ENCODE measurements around the gene LRCOL1.

LRCOL1 gene

GRCh38 chr12:132611620-132612019 is 1.2 kb upstream of the LRCOL1 start:
- no peak for DNase-seq (ENCODE audit: low read depth, low spot score)
- H3K4me3 ChIP-seq (ENCODE audit: low read depth, low read length): no peak overlapping the region
- no peak for TF ChIP-seq CTCF (IDR thresholded peaks at IDR 0.05; ENCODE audit: insufficient read depth, low read length, missing control alignments)
- ChIA-PET CTCF (interaction anchor here (1.0 to 15.6 kb wide), 5 partner anchors 7 to 458 kb away, joined by 3 to 214 read pairs (median 8); partner anchors contain the start of gene LRCOL1), POLR2A (no interaction called here)

GRCh38 chr12:132610866-132611602 is 652 bp upstream of the LRCOL1 start:
- ChIA-PET CTCF (interaction anchor here (1.1 to 15.6 kb wide), 7 partner anchors 5 to 457 kb away, joined by 3 to 214 read pairs (median 10); partner anchors contain the start of genes LRCOL1 and P2RX2), POLR2A (interaction anchor here (2.2 kb wide), 1 partner anchor 12 kb away, joined by 5 read pairs; no protein-coding TSS in a partner anchor)
- H3K4me3 ChIP-seq (ENCODE audit: low read depth, low read length): no peak overlapping the region
- TF ChIP-seq CTCF (IDR thresholded peaks at IDR 0.05; ENCODE audit: insufficient read depth, low read length, missing control alignments): no peak
- DNase-seq (ENCODE audit: low read depth, low spot score): no peak

GRCh38 chr12:132608231-132609171 is 1.9 kb downstream of the LRCOL1 start:
- TF ChIP-seq CTCF (IDR thresholded peaks at IDR 0.05; ENCODE audit: insufficient read depth, low read length, missing control alignments): no peak
- H3K4me3 ChIP-seq (ENCODE audit: low read depth, low read length): no peak overlapping the region
- CTCF ChIA-PET: interaction anchor here (1.2 to 15.6 kb wide), 6 partner anchors 4 to 454 kb away, joined by 3 to 214 read pairs (median 83); partner anchors contain the start of genes LRCOL1 and P2RX2
- POLR2A ChIA-PET: interaction anchor here (2.2 kb wide), 1 partner anchor 10 kb away, joined by 5 read pairs; no protein-coding TSS in a partner anchor
- DNase-seq (ENCODE audit: low read depth, low spot score): no peak

- ChIA-PET POLR2A (no interaction called here), CTCF (interaction anchor here (13.0 kb wide), 1 partner anchor 9 kb away, joined by 214 read pairs; the partner anchor contains the start of genes LRCOL1 and P2RX2)
- no peak for TF ChIP-seq CTCF (IDR thresholded peaks at IDR 0.05; ENCODE audit: insufficient read depth, low read length, missing control alignments)
- no peak for DNase-seq (ENCODE audit: low read depth, low spot score)
- H3K4me3 ChIP-seq (ENCODE audit: low read depth, low read length): no peak overlapping the region
Measured at GRCh38 chr12:132606927-132607326, 3.5 kb downstream of the LRCOL1 start.

- ChIA-PET POLR2A (no interaction called here), CTCF (interaction anchor here (13.0 kb wide), 1 partner anchor 9 kb away, joined by 214 read pairs; the partner anchor contains the start of genes LRCOL1 and P2RX2)
- H3K4me3 ChIP-seq (ENCODE audit: low read depth, low read length): no peak overlapping the region
- TF ChIP-seq CTCF (IDR thresholded peaks at IDR 0.05; ENCODE audit: insufficient read depth, low read length, missing control alignments): no peak
- DNase-seq (ENCODE audit: low read depth, low spot score): no peak
Measured at GRCh38 chr12:132606466-132606865, 3.9 kb downstream of the LRCOL1 start.

All from AG04449 (cell line).